IMR-90 (cell line): ENCODE measurements around the gene ANKS3. TPM values are rescaled to one million over a fixed set of nuclear protein-coding genes. Genes with fewer than 3 reads are reported as not detected.

Experiments used
- ATAC-seq: fragments of 200-7000 bp; cut with Tn5 transposase; 2 replicates; pipeline ENCODE4 v1.9.1; 2020; ENCODE audit warnings: low read depth, mild to moderate bottlenecking, moderate library complexity
- BruUV-seq: library from RNA; stranded (reverse); fragments of 400-500 nt; replicated peaks from 2 replicates; lab custom pipeline; 2021; lab: Mats Ljungman, UMichigan
- CTCF ChIA-PET: fragments of 300-600 bp; formaldehyde crosslinking; extraction: SDS; loops from one replicate; lab custom pipeline; 2021; ENCODE audit warnings: antibody characterized with exemption; lab: Yijun Ruan, JAX
- POLR2A ChIA-PET: fragments of 300-600 bp; sonication (Branson Sonifier 250); formaldehyde crosslinking; loops from one replicate; lab custom pipeline; 2022; ENCODE audit warnings: antibody characterized with exemption; ENCODE audit not compliant: unreplicated experiment; lab: Charles Lee
- DNase-seq: peaks from one replicate; pipeline ENCODE4 v3.0.0; 2013
- H2AFZ ChIP-seq: replicated peaks from 2 replicates; pipeline ENCODE3; 2013; ENCODE audit warnings: low read length, mild to moderate bottlenecking; ENCODE audit not compliant: poor library complexity
- H2AK5ac ChIP-seq: 2 replicates; pipeline ENCODE4 v1.6.1; 2013; ENCODE audit warnings: low read depth, low read length, inconsistent platforms
- H2AK9ac ChIP-seq: replicated peaks from 2 replicates; pipeline ENCODE3; 2013; ENCODE audit warnings: mild to moderate bottlenecking, low read depth, low read length, moderate library complexity; ENCODE audit not compliant: poor library complexity
- H2BK120ac ChIP-seq: 2 replicates; pipeline ENCODE4 v1.6.1; 2013; ENCODE audit warnings: low read depth, low read length, inconsistent platforms
- H2BK15ac ChIP-seq: 3 replicates; pipeline ENCODE4 v1.6.1; 2013; ENCODE audit warnings: low read depth, low read length, inconsistent platforms
- H2BK20ac ChIP-seq: 2 replicates; pipeline ENCODE4 v1.6.1; 2013; ENCODE audit warnings: low read depth, mild to moderate bottlenecking, inconsistent platforms, low read length, moderate library complexity
- H2BK5ac ChIP-seq: 2 replicates; pipeline ENCODE4 v1.6.1; 2013; ENCODE audit warnings: mild to moderate bottlenecking, low read depth, low read length, inconsistent platforms; ENCODE audit not compliant: poor library complexity, severe bottlenecking
- H3K14ac ChIP-seq: replicated peaks from 2 replicates; pipeline ENCODE4 v1.6.1; 2013; ENCODE audit warnings: low read depth, low read length, inconsistent platforms
- H3K18ac ChIP-seq: 2 replicates; pipeline ENCODE4 v1.6.1; 2013; ENCODE audit warnings: low read depth, low read length, control low read depth
- H3K23ac ChIP-seq: 2 replicates; pipeline ENCODE4 v1.6.1; 2013; ENCODE audit warnings: low read depth, low read length, inconsistent platforms
- H3K27ac ChIP-seq: 2 replicates; pipeline ENCODE4 v1.5.1; 2013; ENCODE audit warnings: mild to moderate bottlenecking, control low read depth, low read length; ENCODE audit not compliant: insufficient read depth
- H3K27me3 ChIP-seq: 2 replicates; pipeline ENCODE4 v1.6.1; 2013; ENCODE audit warnings: low read length; ENCODE audit not compliant: control insufficient read depth, insufficient read depth
- H3K36me3 ChIP-seq: 2 replicates; pipeline ENCODE4 v1.6.1; 2013; ENCODE audit warnings: low read length, mixed read lengths; ENCODE audit not compliant: control insufficient read depth, insufficient read depth
- H3K4ac ChIP-seq: 2 replicates; pipeline ENCODE4 v1.6.1; 2013; ENCODE audit warnings: low read depth, low read length, inconsistent platforms
- H3K4me1 ChIP-seq: 2 replicates; pipeline ENCODE4 v1.6.1; 2013; ENCODE audit warnings: low read length, mixed read lengths; ENCODE audit not compliant: control insufficient read depth, insufficient read depth
- H3K4me2 ChIP-seq: 2 replicates; pipeline ENCODE4 v1.6.1; 2013; ENCODE audit warnings: low read depth, mild to moderate bottlenecking, control low read depth, low read length, moderate library complexity
- H3K4me3 ChIP-seq: 2 replicates; pipeline ENCODE4 v1.5.1; 2013; ENCODE audit warnings: low read depth, mild to moderate bottlenecking, control low read depth, low read length, moderate library complexity; ENCODE audit not compliant: insufficient read depth
- H3K56ac ChIP-seq: 2 replicates; pipeline ENCODE4 v1.6.1; 2013; ENCODE audit warnings: low read length, inconsistent platforms; ENCODE audit not compliant: insufficient read depth; ENCODE audit errors: extremely low read depth
- H3K79me1 ChIP-seq, 2 experiments: 2 replicates each; pipeline ENCODE4 v1.6.1; 2013; ENCODE audit warnings: low read length in 2 of 2, inconsistent platforms in 1 of 2, low read depth in 1 of 2
- H3K9ac ChIP-seq: 2 replicates; pipeline ENCODE4 v1.6.1; 2013; ENCODE audit warnings: low read depth, low read length, control low read depth
- H3K9me1 ChIP-seq: 2 replicates; pipeline ENCODE4 v1.6.1; 2013; ENCODE audit warnings: low read length, inconsistent platforms; ENCODE audit not compliant: insufficient read depth
- H3K9me3 ChIP-seq: 2 replicates; pipeline ENCODE4 v1.6.1; 2013; ENCODE audit warnings: low read length; ENCODE audit not compliant: control insufficient read depth, insufficient read depth
- H4K20me1 ChIP-seq: 2 replicates; pipeline ENCODE4 v1.6.1; 2013; ENCODE audit warnings: low read length, inconsistent platforms; ENCODE audit not compliant: insufficient read depth
- H4K5ac ChIP-seq: 2 replicates; pipeline ENCODE4 v1.6.1; 2013; ENCODE audit warnings: mild to moderate bottlenecking, low read depth, low read length, control low read depth
- H4K8ac ChIP-seq, 2 experiments: 2 replicates each; pipeline ENCODE4 v1.6.1; 2013; ENCODE audit warnings: low read depth in 2 of 2, low read length in 2 of 2, control low read depth in 1 of 2, inconsistent platforms in 1 of 2
- H4K91ac ChIP-seq: 2 replicates; pipeline ENCODE4 v1.6.1; 2013; ENCODE audit warnings: low read depth, low read length, inconsistent platforms; ENCODE audit not compliant: insufficient read depth
- CTCF ChIP-seq: conservative IDR thresholded peaks from 2 replicates; pipeline ENCODE4 v1.5.1; 2012; ENCODE audit warnings: mild to moderate bottlenecking, low read depth, low read length, improper control_type of control experiment
- SMC3 ChIP-seq: fragments of 150-350 bp; IDR thresholded peaks from 2 replicates; pipeline ENCODE4 v1.6.1; 2016; ENCODE audit warnings: low read depth, mild to moderate bottlenecking, antibody characterized with exemption, low read length, moderate library complexity
- WGBS, 2 experiments: methylation state at CpG; one replicate each; pipeline versions ENCODE4 v1.1.5 to v1.1.7; 2013; ENCODE audit warnings: missing lambda C conversion rate in 2 of 2; ENCODE audit not compliant: insufficient read length in 1 of 2; ENCODE audit errors: extremely low coverage in 2 of 2; 5-methylcytosine and 5-hydroxymethylcytosine counted together
- dilution Hi-C: fragments of 300-500 bp; cut with HindIII; formaldehyde crosslinking; loops from one replicate; pipeline ENCODE4 v1.14.3; 2018; ENCODE audit warnings: low sequenced_read_pairs; ENCODE audit not compliant: unreplicated experiment
- in situ Hi-C: fragments of 300-500 bp; cut with MboI; formaldehyde crosslinking; loops from 3 replicates; pipeline ENCODE4 v1.14.3; 2019; ENCODE audit warnings: low sequenced_read_pairs, inconsistent platforms, mixed read lengths
- intact Hi-C: fragments of 100-400 bp; cut with micrococcal nuclease; formaldehyde crosslinking; loops from 2 replicates; pipeline ENCODE4 v1.10.0; 2022
- polyA plus RNA-seq, 3 experiments: library from polyadenylated mRNA; depleted of rRNA; stranded (reverse); fragments of >200 nt; gene quantifications; 2 replicates each; pipeline ENCODE4 v1.2.3, GENCODE V29; 2012; ENCODE audit warnings: low replicate concordance in 1 of 3
- total RNA-seq: library from RNA; depleted of rRNA; stranded (reverse); fragments of >200 nt; gene quantifications from 2 replicates; pipeline ENCODE4 v1.2.3, GENCODE V29; 2012

ANKS3 gene
- total and polyA plus RNA-seq, 2 of the 4 experiments (the other 2 are of a cell fraction): 24.4 to 25.0 TPM

- no peak overlapping the region for H3K23ac ChIP-seq
- no peak for ATAC-seq
- intact Hi-C loops (no loop called here), dilution Hi-C loops (no loop called here), in situ Hi-C loops (no loop called here)
- H4K5ac ChIP-seq: no peak overlapping the region
- no peak overlapping the region for H3K4me3 ChIP-seq
- H2BK120ac ChIP-seq: no peak overlapping the region
- H4K8ac ChIP-seq: no peak overlapping the region
- no peaks in the 10 kb centered on the region for H3K4me1 ChIP-seq
- peaks cover 7 to 39% of the 10 kb centered on the region in 2 experiments; a peak in 3 of 4 replicates for H3K79me1 ChIP-seq
- no peak overlapping the region for H3K9ac ChIP-seq
- H3K14ac ChIP-seq: no peak overlapping the region
- no peak for DNase-seq
- POLR2A ChIA-PET: no interaction called here
- H3K4ac ChIP-seq: no peak overlapping the region
- H2AFZ ChIP-seq: no peak overlapping the region
- H3K27me3 ChIP-seq: no peaks in the 10 kb centered on the region
- no peak overlapping the region for H3K56ac ChIP-seq
- no peak overlapping the region for H2BK5ac ChIP-seq
- H3K4me2 ChIP-seq: no peak overlapping the region
- no peak overlapping the region for H2BK20ac ChIP-seq
- peaks cover 53% of the 10 kb centered on the region for H3K36me3 ChIP-seq
- no peak for TF ChIP-seq SMC3
- TF ChIP-seq CTCF: no peak
- WGBS, 2 experiments: 89% methylated on average over 13 of the region's 18 CpGs; no CpG with 5 or more reads in 1 of the 2 experiments
- H3K9me1 ChIP-seq: no peaks in the 10 kb centered on the region
- H3K18ac ChIP-seq: no peak overlapping the region
- no TSS peak for BruUV-seq
- no peak overlapping the region for H3K27ac ChIP-seq
- H4K20me1 ChIP-seq: no peaks in the 10 kb centered on the region
- H2BK15ac ChIP-seq: no peak overlapping the region
- no peak overlapping the region for H2AK5ac ChIP-seq
- H3K9me3 ChIP-seq: no peaks in the 10 kb centered on the region
- H4K91ac ChIP-seq: no peak overlapping the region
- H2AK9ac ChIP-seq: no peak overlapping the region
- CTCF ChIA-PET: no interaction called here
Measured at GRCh38 chr16:4726616-4727015, 7.5 kb downstream of the ANKS3 start.
